ENCODE results near the gene EIF4A2.

Gene EIF4A2

GRCh38 chr3:186772701-186773417, 10.5 kb upstream of the EIF4A2 start:
- DNase-seq = peak; percentile 65 to 80
- H3K27ac Mint-ChIP-seq = peak overlapping the region; percentile 77 to 91
- no peaks in the 10 kb centered on the region for H3K27me3 Mint-ChIP-seq
- H3K9me3 Mint-ChIP-seq = no peaks in the 10 kb centered on the region
- peak; percentile 95 for ATAC-seq
- H3K4me3 Mint-ChIP-seq = peak overlapping the region; percentile 78 to 89
- peaks cover 18% of the 10 kb centered on the region for H3K4me1 Mint-ChIP-seq

GRCh38 chr3:186775999-186776398, 7.4 kb upstream of the EIF4A2 start:
- peaks cover 18% of the 10 kb centered on the region for H3K4me1 Mint-ChIP-seq
- no peak overlapping the region for H3K4me3 Mint-ChIP-seq
- DNase-seq (no peak), ATAC-seq (no peak)
- H3K27me3 Mint-ChIP-seq = no peaks in the 10 kb centered on the region
- no peak overlapping the region for H3K27ac Mint-ChIP-seq
- no peaks in the 10 kb centered on the region for H3K9me3 Mint-ChIP-seq

GRCh38 chr3:186779204-186779603, 4.2 kb upstream of the EIF4A2 start:
- Mint-ChIP-seq H3K4me3 (no peak overlapping the region), H3K4me1 (peaks cover 10% of the 10 kb centered on the region), H3K27me3 (no peaks in the 10 kb centered on the region), H3K9me3 (no peaks in the 10 kb centered on the region), H3K27ac (no peak overlapping the region)
- no peak for DNase-seq
- no peak for ATAC-seq

GRCh38 chr3:186782542-186783057, 777 bp upstream of the EIF4A2 start:
- Mint-ChIP-seq H3K27me3 (no peaks in the 10 kb centered on the region), H3K4me1 (peaks cover 40% of the 10 kb centered on the region), H3K9me3 (no peaks in the 10 kb centered on the region), H3K4me3 (peak overlapping the region; percentile 97 to 100), H3K27ac (peak overlapping the region; percentile 100)
- DNase-seq (no peak), ATAC-seq (no peak)

GRCh38 chr3:186783731-186784515, 546 bp downstream of the EIF4A2 start:
- H3K27me3 Mint-ChIP-seq = no peaks in the 10 kb centered on the region
- DNase-seq (peak; percentile 82 to 86), ATAC-seq (peak; percentile 79)
- H3K4me1 Mint-ChIP-seq = peaks cover 53% of the 10 kb centered on the region
- peak overlapping the region; percentile 97 to 100 for H3K4me3 Mint-ChIP-seq
- no peaks in the 10 kb centered on the region for H3K9me3 Mint-ChIP-seq
- H3K27ac Mint-ChIP-seq = peak overlapping the region; percentile 100

GRCh38 chr3:186784820-186785494, 1.6 kb downstream of the EIF4A2 start:
- no peak for ATAC-seq

GRCh38 chr3:186785495-186786018, 2.2 kb downstream of the EIF4A2 start:
- peak overlapping the region; percentile 100 for H3K27ac Mint-ChIP-seq
- H3K9me3 Mint-ChIP-seq = no peaks in the 10 kb centered on the region
- DNase-seq (no peak), ATAC-seq (no peak)
- peaks cover 65% of the 10 kb centered on the region for H3K4me1 Mint-ChIP-seq
- no peaks in the 10 kb centered on the region for H3K27me3 Mint-ChIP-seq
- peak overlapping the region; percentile 97 to 100 for H3K4me3 Mint-ChIP-seq

More at GRCh38 chr3:186784820-186785494, 1.6 kb downstream of the EIF4A2 start:
- peaks cover 59% of the 10 kb centered on the region for H3K4me1 Mint-ChIP-seq
- no peaks in the 10 kb centered on the region for H3K27me3 Mint-ChIP-seq
- peak overlapping the region; percentile 97 to 100 for H3K4me3 Mint-ChIP-seq
- DNase-seq = no peak
- no peaks in the 10 kb centered on the region for H3K9me3 Mint-ChIP-seq
- peak overlapping the region; percentile 100 for H3K27ac Mint-ChIP-seq

- peak overlapping the region; percentile 61 to 100 for H3K27ac Mint-ChIP-seq
- no peaks in the 10 kb centered on the region for H3K27me3 Mint-ChIP-seq
- ATAC-seq (no peak), DNase-seq (no peak)
- peaks cover 74% of the 10 kb centered on the region for H3K4me1 Mint-ChIP-seq
- peak overlapping the region; percentile 97 to 100 for H3K4me3 Mint-ChIP-seq
- no peaks in the 10 kb centered on the region for H3K9me3 Mint-ChIP-seq
These were observed 3.5 kb downstream of the EIF4A2 start for GRCh38 chr3:186786922-186787321.

- no peak for ATAC-seq
- DNase-seq = no peak
- H3K27me3 Mint-ChIP-seq = no peaks in the 10 kb centered on the region
- H3K4me3 Mint-ChIP-seq = peak overlapping the region; percentile 97 to 100
- peak overlapping the region; percentile 61 to 100 for H3K27ac Mint-ChIP-seq
- H3K4me1 Mint-ChIP-seq = peaks cover 74% of the 10 kb centered on the region
- no peaks in the 10 kb centered on the region for H3K9me3 Mint-ChIP-seq
These were observed 4.5 kb downstream of the EIF4A2 start for GRCh38 chr3:186787642-186788481.

- Mint-ChIP-seq H3K4me3 (peak overlapping the region; percentile 97 to 100), H3K9me3 (no peaks in the 10 kb centered on the region), H3K4me1 (peaks cover 68% of the 10 kb centered on the region), H3K27ac (peak overlapping the region; percentile 13 to 100), H3K27me3 (no peaks in the 10 kb centered on the region)
- ATAC-seq (no peak), DNase-seq (no peak)
These were observed 5.3 kb downstream of the EIF4A2 start for GRCh38 chr3:186788482-186789370.

- Mint-ChIP-seq H3K4me1 (peaks cover 58% of the 10 kb centered on the region), H3K27me3 (no peaks in the 10 kb centered on the region), H3K27ac (peak overlapping the region in 1 of 2 donors; percentile 91), H3K4me3 (no peak overlapping the region), H3K9me3 (no peaks in the 10 kb centered on the region)
- ATAC-seq (no peak), DNase-seq (no peak)
These were observed 6.3 kb downstream of the EIF4A2 start for GRCh38 chr3:186789554-186790260.

GRCh38 chr3:186790261-186790981, 7.0 kb downstream of the EIF4A2 start:
- Mint-ChIP-seq H3K27me3 (no peaks in the 10 kb centered on the region), H3K9me3 (no peaks in the 10 kb centered on the region), H3K4me3 (no peak overlapping the region), H3K4me1 (peaks cover 55% of the 10 kb centered on the region), H3K27ac (peak overlapping the region in 1 of 2 donors; percentile 91)
- ATAC-seq (peak; percentile 41), DNase-seq (no peak)
